WERI-Rb-1 (cell line): ENCODE data around the gene ADAM15.
A peak's percentile ranks its signal among the peaks of the same experiment; 100 is the strongest.

ENCODE experiments used
- DNase-seq: peaks from one replicate; pipeline ENCODE4 v3.0.0-alpha.2; 2020
- H3K27ac ChIP-seq: fragments of 250-450 bp; sonication (Bioruptor Pico); 2 replicates; pipeline ENCODE4 v1.5.1; 2020; ENCODE audit warnings: mild to moderate bottlenecking, moderate library complexity
- H3K27me3 ChIP-seq: fragments of 250-450 bp; sonication (Bioruptor Pico); 2 replicates; pipeline ENCODE4 v1.5.1; 2021; ENCODE audit warnings: mild to moderate bottlenecking, low read depth, moderate library complexity; ENCODE audit not compliant: insufficient read depth, severe bottlenecking
- H3K36me3 ChIP-seq: fragments of 250-450 bp; sonication (Bioruptor Pico); 2 replicates; pipeline ENCODE4 v1.5.1; 2020; ENCODE audit warnings: mild to moderate bottlenecking, moderate library complexity
- H3K4me3 ChIP-seq: 2 replicates; pipeline ENCODE4 v1.5.1; 2011; ENCODE audit warnings: low read depth, mild to moderate bottlenecking, control low read depth, low read length
- H3K9me3 ChIP-seq: fragments of 250-450 bp; sonication (Bioruptor Pico); 2 replicates; pipeline ENCODE4 v1.5.1; 2021; ENCODE audit warnings: mild to moderate bottlenecking, moderate library complexity; ENCODE audit not compliant: severe bottlenecking
- TF ChIP-seq, protein P1 (sequence below): IDR thresholded peaks from 2 replicates; pipeline ENCODE4 v1.5.1; 2011; ENCODE audit warnings: low read depth, mild to moderate bottlenecking, control low read depth, inconsistent platforms, low read length

ADAM15 gene

DNA sequence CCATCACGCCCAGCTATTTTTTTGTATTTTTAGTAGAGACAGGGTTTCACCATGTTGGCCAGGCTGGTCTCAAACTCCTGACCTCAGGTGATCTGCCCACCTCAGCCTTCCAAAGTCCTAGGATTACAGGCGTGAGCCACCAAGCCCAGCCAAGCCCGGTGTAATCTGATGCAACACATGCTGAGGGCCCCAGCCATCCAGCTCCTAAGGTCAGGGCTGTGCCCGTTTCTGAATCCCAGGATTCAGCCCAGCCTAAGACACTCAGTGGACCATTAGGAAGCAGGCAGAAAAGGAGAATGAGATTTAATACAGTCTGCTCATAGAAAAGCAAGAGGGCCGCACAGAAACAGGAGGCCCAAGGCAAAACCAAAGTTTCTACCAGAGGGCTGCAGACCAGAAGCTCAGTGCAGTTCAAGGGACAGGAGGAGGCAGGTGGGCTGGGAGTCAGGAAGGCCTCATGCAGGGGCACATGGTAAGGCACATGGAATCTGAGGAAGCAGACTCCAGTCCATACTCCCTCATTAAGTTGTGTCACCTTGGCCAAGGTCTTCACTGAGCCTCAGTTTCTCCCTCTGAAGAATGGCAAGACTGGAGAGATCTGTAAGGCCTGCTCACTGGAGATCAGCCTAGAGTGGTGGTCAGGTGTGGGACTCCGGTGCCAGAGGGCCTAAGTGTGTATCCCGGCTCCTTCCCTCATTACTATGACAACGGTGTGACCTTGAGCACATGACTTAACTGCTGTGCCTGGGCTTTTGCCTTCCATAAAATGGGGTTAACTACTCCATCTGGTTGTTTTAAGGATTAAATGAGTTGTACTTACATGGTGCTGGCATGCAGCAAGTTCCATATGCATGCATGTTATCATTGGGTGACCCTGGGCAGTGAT lies 2.4 kb upstream of the ADAM15 start:
- no peaks in the 10 kb centered on the region for H3K9me3 ChIP-seq

DNA sequence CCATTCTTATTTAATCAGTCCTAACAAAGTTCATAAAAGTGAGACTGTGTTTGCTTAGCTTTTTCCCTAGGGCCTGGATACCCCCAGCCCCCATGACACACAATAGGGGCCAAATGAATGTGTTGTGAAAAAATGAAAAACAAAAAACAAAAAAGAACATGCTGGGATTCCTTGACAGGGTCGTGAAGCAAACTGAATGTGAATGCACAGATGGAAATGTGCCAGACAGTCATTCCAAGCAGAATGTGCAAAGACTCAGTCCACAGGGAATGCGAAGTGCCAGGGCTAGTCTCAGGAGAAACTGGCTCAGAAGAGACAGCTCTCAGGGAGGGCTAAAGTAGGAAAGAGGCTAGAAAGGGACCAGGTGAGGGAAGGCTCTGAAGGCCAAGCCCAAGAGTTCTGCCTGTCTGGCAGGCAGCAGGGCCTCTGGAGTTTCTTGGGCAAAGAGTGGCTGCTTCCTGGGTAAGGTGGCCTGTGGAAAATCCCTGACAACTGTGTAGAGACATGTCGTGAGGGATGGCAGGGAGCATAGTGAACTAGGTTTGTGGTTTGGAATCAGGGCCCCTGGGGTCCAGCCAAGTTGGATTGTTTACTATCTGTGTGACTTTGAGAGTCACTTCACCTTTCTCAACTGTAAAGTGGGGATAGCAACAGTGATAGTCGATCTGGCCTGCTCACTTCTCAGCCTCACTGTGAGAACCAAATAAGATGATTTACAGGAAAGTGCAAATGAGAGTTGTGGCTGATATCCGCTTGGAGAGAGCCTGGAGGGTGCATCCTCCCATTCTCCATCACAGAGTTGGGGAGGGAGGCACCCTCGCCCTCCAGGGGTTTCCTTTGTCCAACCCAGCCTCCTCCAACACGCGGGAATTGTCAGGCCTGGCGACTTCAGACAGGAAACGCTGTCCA lies 1.2 kb upstream of the ADAM15 start:
- peaks cover 17% of the 10 kb centered on the region for H3K36me3 ChIP-seq
- H3K4me3 ChIP-seq = peak overlapping the region; percentile 74
- no peaks in the 10 kb centered on the region for H3K27me3 ChIP-seq
- no peaks in the 10 kb centered on the region for H3K9me3 ChIP-seq
- peak overlapping the region; percentile 93 for H3K27ac ChIP-seq
- TF ChIP-seq, protein P1, sequence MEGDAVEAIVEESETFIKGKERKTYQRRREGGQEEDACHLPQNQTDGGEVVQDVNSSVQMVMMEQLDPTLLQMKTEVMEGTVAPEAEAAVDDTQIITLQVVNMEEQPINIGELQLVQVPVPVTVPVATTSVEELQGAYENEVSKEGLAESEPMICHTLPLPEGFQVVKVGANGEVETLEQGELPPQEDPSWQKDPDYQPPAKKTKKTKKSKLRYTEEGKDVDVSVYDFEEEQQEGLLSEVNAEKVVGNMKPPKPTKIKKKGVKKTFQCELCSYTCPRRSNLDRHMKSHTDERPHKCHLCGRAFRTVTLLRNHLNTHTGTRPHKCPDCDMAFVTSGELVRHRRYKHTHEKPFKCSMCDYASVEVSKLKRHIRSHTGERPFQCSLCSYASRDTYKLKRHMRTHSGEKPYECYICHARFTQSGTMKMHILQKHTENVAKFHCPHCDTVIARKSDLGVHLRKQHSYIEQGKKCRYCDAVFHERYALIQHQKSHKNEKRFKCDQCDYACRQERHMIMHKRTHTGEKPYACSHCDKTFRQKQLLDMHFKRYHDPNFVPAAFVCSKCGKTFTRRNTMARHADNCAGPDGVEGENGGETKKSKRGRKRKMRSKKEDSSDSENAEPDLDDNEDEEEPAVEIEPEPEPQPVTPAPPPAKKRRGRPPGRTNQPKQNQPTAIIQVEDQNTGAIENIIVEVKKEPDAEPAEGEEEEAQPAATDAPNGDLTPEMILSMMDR = no peak
- no peak for DNase-seq

More for the DNA sequence above, 2.4 kb upstream of the ADAM15 start:
- TF ChIP-seq, protein P1 = 0 out of 2 replicates have a peak, but pooled peaks have one; percentile 9
- Histone ChIP-seq H3K36me3 (peaks cover 5% of the 10 kb centered on the region), H3K27ac (peak overlapping the region; percentile 93), H3K27me3 (no peaks in the 10 kb centered on the region), H3K4me3 (no peak overlapping the region)
- peak; percentile 96 for DNase-seq

DNA sequence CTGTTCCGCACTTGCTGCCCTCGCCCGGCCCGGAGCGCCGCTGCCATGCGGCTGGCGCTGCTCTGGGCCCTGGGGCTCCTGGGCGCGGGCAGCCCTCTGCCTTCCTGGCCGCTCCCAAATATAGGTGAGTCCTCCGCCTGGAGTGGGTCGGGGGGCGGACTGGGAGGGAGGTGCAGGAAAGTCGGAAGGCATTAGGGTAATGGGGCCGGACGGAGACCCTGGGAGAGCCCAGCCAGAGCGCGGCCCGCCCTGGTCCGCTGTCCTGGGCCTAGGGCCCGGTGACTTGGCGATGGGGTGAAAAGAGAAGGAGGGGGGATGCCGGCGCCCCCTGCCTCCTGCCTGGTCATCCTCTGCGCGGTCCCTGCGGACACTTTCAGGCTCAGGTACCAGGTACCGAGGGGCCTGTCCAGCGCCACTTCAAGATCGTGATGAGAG lies 243 bp downstream of the ADAM15 start:
- peak overlapping the region; percentile 93 for H3K27ac ChIP-seq
- H3K4me3 ChIP-seq = peak overlapping the region; percentile 74
- no peaks in the 10 kb centered on the region for H3K27me3 ChIP-seq
- TF ChIP-seq, protein P1 = peak; percentile 28; the same call in 1 of the 2 replicates
- H3K36me3 ChIP-seq = peaks cover 30% of the 10 kb centered on the region
- no peaks in the 10 kb centered on the region for H3K9me3 ChIP-seq
- DNase-seq = no peak

DNA sequence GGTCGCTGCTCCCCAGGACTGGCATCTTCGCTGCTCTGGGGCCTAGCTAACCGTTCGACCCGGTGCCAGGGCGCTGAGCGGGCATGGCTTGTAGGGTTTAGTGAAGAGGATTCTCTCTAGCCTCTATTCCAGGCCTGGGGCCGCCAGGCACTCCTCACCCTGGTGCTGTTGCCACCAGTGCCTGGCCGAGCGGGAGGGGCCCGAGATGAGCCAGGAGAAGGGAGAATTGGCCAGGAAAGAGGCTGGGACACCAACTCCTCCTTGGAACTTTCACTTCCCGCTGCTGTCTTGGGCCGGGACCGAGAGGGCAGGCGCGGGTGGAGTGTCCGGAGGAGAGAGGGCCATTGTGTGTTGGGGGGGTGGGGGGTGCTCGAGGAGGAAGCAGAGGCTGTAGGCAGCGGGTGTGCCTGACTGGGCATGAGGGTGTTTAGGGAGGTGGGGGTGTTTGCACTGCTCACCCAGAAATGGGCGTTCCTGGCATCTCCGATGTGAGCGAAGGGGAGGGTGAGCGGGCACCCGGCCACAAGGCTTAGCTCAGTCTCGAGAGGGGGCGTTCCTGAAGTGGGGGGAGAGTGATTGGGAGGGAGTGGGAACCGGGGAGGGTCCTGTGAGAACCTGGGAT lies 772 bp downstream of the ADAM15 start:
- Histone ChIP-seq H3K27ac (peak overlapping the region; percentile 93), H3K4me3 (peak overlapping the region; percentile 74), H3K27me3 (no peaks in the 10 kb centered on the region), H3K36me3 (peaks cover 36% of the 10 kb centered on the region), H3K9me3 (no peaks in the 10 kb centered on the region)
- TF ChIP-seq, protein P1 = no peak
- peak; percentile 50 for DNase-seq

DNA sequence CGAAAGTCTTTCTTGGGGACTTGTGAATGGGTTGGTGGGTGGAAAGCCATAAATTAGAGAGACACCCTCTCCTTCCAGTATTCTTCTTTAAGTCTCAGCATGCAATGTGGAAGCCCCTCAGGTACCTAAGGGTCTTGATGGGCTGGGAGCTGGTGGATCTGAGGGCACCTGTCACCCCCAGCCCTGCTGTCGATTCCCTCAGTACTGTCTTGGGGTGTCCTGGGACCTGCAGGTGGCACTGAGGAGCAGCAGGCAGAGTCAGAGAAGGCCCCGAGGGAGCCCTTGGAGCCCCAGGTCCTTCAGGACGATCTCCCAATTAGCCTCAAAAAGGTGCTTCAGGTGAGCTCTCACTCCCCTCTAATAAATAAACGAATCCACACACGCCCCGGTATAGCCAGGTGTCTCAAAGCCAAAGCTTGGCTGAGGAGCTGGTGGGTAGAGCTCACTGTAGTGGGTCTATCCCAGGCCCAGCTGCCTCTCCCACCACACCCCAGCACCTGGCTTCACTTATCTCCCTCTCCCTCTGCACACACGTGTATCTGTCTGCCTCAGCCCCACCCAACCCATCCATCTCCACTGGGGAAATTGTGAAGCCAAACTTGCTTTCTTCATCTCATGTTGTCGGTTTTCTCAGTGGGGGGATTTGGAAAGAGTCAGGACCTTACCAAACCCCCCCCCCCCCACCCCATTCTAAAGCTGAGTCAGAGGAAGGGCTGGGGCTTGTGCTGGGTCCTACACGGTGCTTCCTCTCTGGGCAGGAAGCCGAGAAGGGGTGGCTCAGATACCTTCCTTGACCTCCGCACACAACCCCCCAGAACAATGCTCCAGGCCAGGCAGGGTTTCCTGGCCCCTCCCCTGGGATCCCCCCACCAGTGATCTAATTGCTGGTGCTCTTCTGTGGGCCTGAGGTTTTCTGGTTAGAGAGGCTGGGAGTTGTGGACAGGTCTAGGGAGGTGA lies 1.6 kb downstream of the ADAM15 start:
- TF ChIP-seq, protein P1 = peak; percentile 73
- Histone ChIP-seq H3K27me3 (no peaks in the 10 kb centered on the region), H3K27ac (no peak overlapping the region), H3K9me3 (no peaks in the 10 kb centered on the region), H3K36me3 (peaks cover 44% of the 10 kb centered on the region), H3K4me3 (no peak overlapping the region)
- DNase-seq = peak; percentile 67
